GM12891 (cell line): ENCODE results near the gene HNF4A.

Source experiments
- PAX5 ChIP-seq: IDR thresholded peaks from 2 replicates; pipeline ENCODE4 v1.6.1; 2011; ENCODE audit warnings: low read length, moderate library complexity, mild to moderate bottlenecking; ENCODE audit not compliant: insufficient read depth, severe bottlenecking
- POLR2A ChIP-seq: IDR thresholded peaks from 2 replicates; pipeline ENCODE4 v1.6.1; 2011; ENCODE audit warnings: low read depth, low read length, control low read depth
- POLR2AphosphoS5 ChIP-seq: IDR thresholded peaks from 2 replicates; pipeline ENCODE4 v1.6.1; 2011; ENCODE audit warnings: low read depth, low read length, control low read depth
- TAF1 ChIP-seq: IDR thresholded peaks from 2 replicates; pipeline ENCODE4 v1.6.1; 2011; ENCODE audit warnings: low read depth, low read length, control low read depth

DNA sequence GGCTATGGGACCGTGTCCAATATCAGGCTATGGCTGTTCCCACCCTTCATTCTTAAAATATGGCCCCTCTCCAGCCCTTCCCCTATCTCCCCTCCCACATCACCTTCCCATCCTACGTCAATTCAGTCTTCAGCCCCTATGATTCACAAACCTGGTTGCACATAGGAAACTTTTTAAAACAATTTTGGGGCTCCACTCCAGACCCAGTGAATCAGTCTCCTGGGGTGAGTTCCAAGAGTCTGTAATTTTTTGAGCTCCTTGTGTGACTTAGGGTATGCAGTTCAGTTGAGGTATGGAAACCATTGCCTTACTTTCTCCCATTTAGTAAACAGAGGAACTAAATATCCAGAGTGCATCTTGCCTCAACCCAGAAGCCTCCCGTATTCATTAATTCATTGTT, 5.5 kb downstream of the HNF4A start:
- TF ChIP-seq POLR2A (no peak), POLR2AphosphoS5 (no peak), TAF1 (no peak), PAX5 (no peak)
